MM.1S (cell line): ENCODE data around the gene ABCA13.

Experiments used
- DNase-seq: peaks from one replicate; pipeline ENCODE4 v3.0.0-alpha.2; 2015
- H2AFZ ChIP-seq: fragments of 300-600 bp; sonication (generic); 2 replicates; pipeline ENCODE4 v1.6.0; 2016; ENCODE audit warnings: antibody characterized with exemption, low read length
- H3F3A ChIP-seq: fragments of 300-600 bp; sonication (generic); 2 replicates; pipeline ENCODE4 v1.6.1; 2016; ENCODE audit warnings: mild to moderate bottlenecking, antibody characterized with exemption, low read length, moderate library complexity, mixed read lengths; ENCODE audit not compliant: insufficient read depth
- H3K27ac ChIP-seq: fragments of 300-600 bp; sonication (generic); 2 replicates; pipeline ENCODE4 v1.5.1; 2016; ENCODE audit warnings: mild to moderate bottlenecking, low read length
- H3K27me3 ChIP-seq: fragments of 300-600 bp; sonication (generic); replicated peaks from 2 replicates; pipeline ENCODE4 v1.6.0; 2016; ENCODE audit warnings: low read length; ENCODE audit not compliant: insufficient read depth
- H3K36me3 ChIP-seq: fragments of 300-600 bp; sonication (generic); replicated peaks from 2 replicates; pipeline ENCODE4 v1.6.1; 2016; ENCODE audit warnings: mild to moderate bottlenecking, low read length, mixed read lengths; ENCODE audit not compliant: insufficient read depth
- H3K4me1 ChIP-seq: fragments of 300-600 bp; sonication (generic); 2 replicates; pipeline ENCODE4 v1.6.1; 2016; ENCODE audit warnings: low read length, mixed read lengths
- H3K4me2 ChIP-seq: fragments of 300-600 bp; sonication (generic); 2 replicates; pipeline ENCODE4 v1.6.0; 2016; ENCODE audit warnings: low read depth, low read length
- H3K4me3 ChIP-seq: fragments of 300-600 bp; sonication (generic); 2 replicates; pipeline ENCODE4 v1.5.1; 2016; ENCODE audit warnings: low read length, mixed read lengths
- H3K79me2 ChIP-seq: fragments of 300-600 bp; sonication (generic); 2 replicates; pipeline ENCODE4 v1.6.1; 2016; ENCODE audit warnings: mixed run types, low read length, mixed read lengths
- H3K9ac ChIP-seq: fragments of 300-600 bp; sonication (generic); 2 replicates; pipeline ENCODE4 v1.6.1; 2016; ENCODE audit warnings: low read length, mixed read lengths
- H3K9me2 ChIP-seq: fragments of 300-600 bp; sonication (generic); replicated peaks from 2 replicates; pipeline ENCODE4 v1.6.1; 2016; ENCODE audit warnings: mild to moderate bottlenecking, low read length, mixed read lengths; ENCODE audit not compliant: insufficient read depth
- H3K9me3 ChIP-seq: fragments of 300-600 bp; sonication (generic); replicated peaks from 2 replicates; pipeline ENCODE4 v1.6.1; 2016; ENCODE audit warnings: mild to moderate bottlenecking, low read length, mixed read lengths; ENCODE audit not compliant: insufficient read depth
- H4K20me1 ChIP-seq: fragments of 300-600 bp; sonication (generic); 2 replicates; pipeline ENCODE4 v1.6.1; 2016; ENCODE audit warnings: mild to moderate bottlenecking, low read length, moderate library complexity, mixed read lengths; ENCODE audit not compliant: insufficient read depth
- CTCF ChIP-seq: fragments of 300-600 bp; sonication (generic); IDR thresholded peaks from 2 replicates; pipeline ENCODE4 v1.5.1; 2016; ENCODE audit warnings: antibody characterized with exemption, low read length, mixed read lengths
- EZH2 ChIP-seq: fragments of 300-600 bp; sonication (generic); optimal IDR thresholded peaks from 2 replicates; pipeline ENCODE3; 2017; ENCODE audit warnings: low read depth, mild to moderate bottlenecking, antibody characterized with exemption, low read length, mixed read lengths
- EZH2phosphoT487 ChIP-seq: fragments of 300-600 bp; sonication (generic); IDR thresholded peaks from 2 replicates; pipeline ENCODE4 v1.6.1; 2018; ENCODE audit warnings: antibody characterized with exemption, low read length

Gene ABCA13

GRCh38 chr7:48280100-48280499 lies 108.8 kb downstream of the ABCA13 start:
- Histone ChIP-seq H3K9me2 (no peaks in the 10 kb centered on the region), H4K20me1 (no peaks in the 10 kb centered on the region), H3F3A (no peaks in the 10 kb centered on the region), H3K4me3 (no peak overlapping the region), H2AFZ (no peak overlapping the region), H3K4me1 (peaks cover 17% of the 10 kb centered on the region; the same call in 1 of the 2 replicates), H3K79me2 (no peaks in the 10 kb centered on the region), H3K4me2 (peak overlapping the region; percentile 13; the same call in 1 of the 2 replicates), H3K9me3 (no peaks in the 10 kb centered on the region), H3K27ac (no peak overlapping the region), H3K9ac (no peak overlapping the region), H3K27me3 (no peaks in the 10 kb centered on the region), H3K36me3 (no peaks in the 10 kb centered on the region)
- peak; percentile 37 for DNase-seq
- TF ChIP-seq EZH2phosphoT487 (no peak), CTCF (no peak), EZH2 (no peak)

GRCh38 chr7:48285373-48285772 lies 114.1 kb downstream of the ABCA13 start:
- H3K27ac ChIP-seq = no peak overlapping the region
- no peak overlapping the region for H3K9ac ChIP-seq
- H3K4me1 ChIP-seq = 0 out of 2 replicates have a peak, but pooled peaks cover 2% of the 10 kb centered on the region
- H2AFZ ChIP-seq = no peak overlapping the region
- H3K4me2 ChIP-seq = no peak overlapping the region
- H3K9me3 ChIP-seq = no peaks in the 10 kb centered on the region
- H3K27me3 ChIP-seq = no peaks in the 10 kb centered on the region
- H3K4me3 ChIP-seq = no peak overlapping the region
- TF ChIP-seq EZH2 (no peak), EZH2phosphoT487 (no peak), CTCF (no peak)
- no peaks in the 10 kb centered on the region for H4K20me1 ChIP-seq
- DNase-seq = no peak
- no peaks in the 10 kb centered on the region for H3K79me2 ChIP-seq
- no peaks in the 10 kb centered on the region for H3F3A ChIP-seq
- H3K9me2 ChIP-seq = no peaks in the 10 kb centered on the region
- no peaks in the 10 kb centered on the region for H3K36me3 ChIP-seq

- Histone ChIP-seq H3K9me3 (no peaks in the 10 kb centered on the region), H4K20me1 (no peaks in the 10 kb centered on the region), H3K9me2 (no peaks in the 10 kb centered on the region), H3K79me2 (no peaks in the 10 kb centered on the region), H3K4me3 (no peak overlapping the region), H2AFZ (no peak overlapping the region), H3K36me3 (no peaks in the 10 kb centered on the region), H3K4me1 (no peaks in the 10 kb centered on the region), H3F3A (no peaks in the 10 kb centered on the region), H3K27ac (no peak overlapping the region), H3K27me3 (no peaks in the 10 kb centered on the region), H3K4me2 (no peak overlapping the region), H3K9ac (no peak overlapping the region)
- DNase-seq = no peak
- no peak for TF ChIP-seq EZH2
- no peak for TF ChIP-seq EZH2phosphoT487
- TF ChIP-seq CTCF = no peak
Measured at GRCh38 chr7:48286836-48287235, 115.6 kb downstream of the ABCA13 start.

- no peaks in the 10 kb centered on the region for H3K4me1 ChIP-seq
- TF ChIP-seq EZH2phosphoT487 (no peak), CTCF (no peak), EZH2 (no peak)
- H3K36me3 ChIP-seq = no peaks in the 10 kb centered on the region
- H3K9me2 ChIP-seq = no peaks in the 10 kb centered on the region
- H3K4me2 ChIP-seq = no peak overlapping the region
- H4K20me1 ChIP-seq = no peaks in the 10 kb centered on the region
- no peaks in the 10 kb centered on the region for H3F3A ChIP-seq
- no peaks in the 10 kb centered on the region for H3K27me3 ChIP-seq
- no peak overlapping the region for H3K9ac ChIP-seq
- DNase-seq = no peak
- no peak overlapping the region for H2AFZ ChIP-seq
- no peaks in the 10 kb centered on the region for H3K9me3 ChIP-seq
- H3K79me2 ChIP-seq = no peaks in the 10 kb centered on the region
- no peak overlapping the region for H3K27ac ChIP-seq
- no peak overlapping the region for H3K4me3 ChIP-seq
Measured at GRCh38 chr7:48289656-48290055, 118.4 kb downstream of the ABCA13 start.
